Stimulated activated CD8-positive, alpha-beta memory T cell treated with anti-CD3 and anti-CD28 coated beads, Interleukin-7, amount 100 ng/mL, for 4 hours (primary cell): ENCODE measurements around the gene ABHD2.
"Not testable (repeated sequence)": the region's sequence is repeated elsewhere in the genome, so short reads cannot be mapped to it uniquely, and the experiment has no call there.

Experiments
- DNase-seq, 2 donors: peaks; one replicate each; pipeline ENCODE4 v3.0.0-alpha.2; 2020; ENCODE audit warnings: low read depth in 2 of 2

The ABHD2 gene, protein sequence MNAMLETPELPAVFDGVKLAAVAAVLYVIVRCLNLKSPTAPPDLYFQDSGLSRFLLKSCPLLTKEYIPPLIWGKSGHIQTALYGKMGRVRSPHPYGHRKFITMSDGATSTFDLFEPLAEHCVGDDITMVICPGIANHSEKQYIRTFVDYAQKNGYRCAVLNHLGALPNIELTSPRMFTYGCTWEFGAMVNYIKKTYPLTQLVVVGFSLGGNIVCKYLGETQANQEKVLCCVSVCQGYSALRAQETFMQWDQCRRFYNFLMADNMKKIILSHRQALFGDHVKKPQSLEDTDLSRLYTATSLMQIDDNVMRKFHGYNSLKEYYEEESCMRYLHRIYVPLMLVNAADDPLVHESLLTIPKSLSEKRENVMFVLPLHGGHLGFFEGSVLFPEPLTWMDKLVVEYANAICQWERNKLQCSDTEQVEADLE

GRCh38 chr15:89087830-89088604 lies at the start of gene ABHD2:
TSS of gene ABHD2 (plus strand) at chr15:89088456. CDS start at chr15:89116328, 27,872 bp downstream.
- peak; percentile 93 to 96 for DNase-seq

DNA sequence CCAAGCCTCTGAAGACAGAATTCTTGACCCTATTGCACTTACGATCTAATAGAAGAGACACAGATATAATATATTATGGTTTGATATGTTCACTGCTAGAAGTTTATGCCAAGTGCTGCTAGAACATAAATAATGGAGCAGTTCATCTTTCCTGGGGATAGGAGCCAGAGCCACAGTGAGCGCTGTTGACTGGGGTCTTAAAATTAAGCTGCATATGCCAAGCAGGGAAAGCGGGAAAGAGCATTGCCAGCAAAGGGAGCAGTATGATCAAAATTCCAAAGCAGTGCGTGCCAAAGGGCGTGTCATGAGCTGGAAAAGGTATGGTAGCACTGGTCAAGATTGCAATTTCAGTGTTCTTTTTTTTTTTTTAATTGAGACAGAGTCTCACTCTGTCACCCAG lies 49.1 kb upstream of the ABHD2 start:
- DNase-seq: no peak

- no peak for DNase-seq
These were observed 46.7 kb upstream of the ABHD2 start for GRCh38 chr15:89041507-89041906.

- DNase-seq: no peak
These were observed 45.9 kb upstream of the ABHD2 start for GRCh38 chr15:89042387-89042786.

DNA sequence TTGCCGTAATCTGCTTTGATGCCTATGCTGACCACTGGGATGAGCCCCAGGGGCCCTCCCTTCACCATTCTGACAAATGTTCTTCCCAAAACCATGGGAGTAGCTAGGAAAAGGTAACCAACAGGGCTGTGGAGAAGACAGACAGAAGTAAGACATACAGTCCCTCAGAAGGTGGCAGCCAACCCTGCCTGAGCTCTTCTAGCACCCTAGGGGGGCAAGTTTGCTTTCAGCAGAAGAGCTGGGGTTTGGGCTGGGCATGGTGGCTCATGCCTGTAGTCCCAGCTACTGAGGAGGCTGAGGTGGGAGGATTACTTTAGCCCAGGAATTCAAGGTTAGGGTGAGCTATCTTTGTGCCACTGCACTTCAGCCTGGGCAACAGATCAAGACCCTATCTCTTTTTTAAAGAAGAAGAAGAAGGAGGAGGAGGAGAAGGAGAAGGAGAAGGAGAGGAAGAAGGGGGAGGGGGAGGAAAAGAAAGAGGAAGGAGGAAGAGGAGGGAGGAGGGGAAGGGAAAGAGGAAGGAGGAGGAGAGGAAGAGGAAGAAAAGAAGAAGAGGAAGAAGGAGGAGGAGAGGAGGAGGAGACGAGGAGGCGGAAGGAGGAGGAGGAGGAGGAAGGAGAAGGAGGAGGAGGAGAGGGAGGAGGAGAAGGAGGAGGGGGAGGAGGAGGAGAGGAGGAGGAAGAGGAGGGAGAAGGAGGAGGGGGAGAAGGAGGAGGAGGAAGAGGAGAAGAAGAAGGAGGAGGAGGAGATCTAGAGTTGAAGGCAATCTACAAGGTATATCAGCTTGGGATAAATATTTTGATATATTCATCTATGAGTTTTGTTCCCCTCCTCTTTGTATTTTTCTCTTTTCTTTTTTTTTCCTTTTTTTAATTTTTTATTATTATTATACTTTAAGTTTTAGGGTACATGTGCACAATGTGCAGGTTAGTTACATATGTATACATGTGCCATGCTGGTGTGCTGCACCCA lies 44.9 kb upstream of the ABHD2 start:
- no peak for DNase-seq

DNA sequence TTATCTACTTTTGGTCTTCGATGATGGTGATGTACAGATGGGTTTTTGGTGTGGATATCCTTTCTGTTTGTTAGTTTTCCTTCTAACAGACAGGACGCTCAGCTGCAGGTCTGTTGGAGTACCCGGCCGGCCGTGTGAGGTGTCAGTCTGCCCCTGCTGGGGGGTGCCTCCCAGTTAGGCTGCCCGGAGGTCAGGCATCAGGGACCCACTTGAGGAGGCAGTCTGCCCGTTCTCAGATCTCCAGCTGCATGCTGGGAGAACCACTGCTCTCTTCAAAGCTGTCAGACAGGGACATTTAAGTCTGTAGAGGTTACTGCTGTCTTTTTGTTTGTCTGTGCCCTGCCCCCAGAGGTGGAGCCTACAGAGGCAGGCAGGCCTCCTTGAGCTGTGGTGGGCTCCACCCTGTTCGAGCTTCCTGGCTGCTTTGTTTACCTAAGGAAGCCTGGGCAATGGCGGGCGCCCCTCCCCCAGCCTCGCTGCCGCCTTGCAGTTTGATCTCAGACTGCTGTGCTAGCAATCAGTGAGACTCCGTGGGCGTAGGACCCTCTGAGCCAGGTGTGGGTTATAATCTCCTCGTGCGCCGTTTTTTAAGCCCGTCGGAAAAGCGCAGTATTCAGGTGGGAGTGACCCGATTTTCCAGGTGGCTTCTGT lies 39.1 kb upstream of the ABHD2 start:
- not testable (repeated sequence) for DNase-seq

GRCh38 chr15:89051875-89052274 lies 36.4 kb upstream of the ABHD2 start:
- no peak for DNase-seq

DNA sequence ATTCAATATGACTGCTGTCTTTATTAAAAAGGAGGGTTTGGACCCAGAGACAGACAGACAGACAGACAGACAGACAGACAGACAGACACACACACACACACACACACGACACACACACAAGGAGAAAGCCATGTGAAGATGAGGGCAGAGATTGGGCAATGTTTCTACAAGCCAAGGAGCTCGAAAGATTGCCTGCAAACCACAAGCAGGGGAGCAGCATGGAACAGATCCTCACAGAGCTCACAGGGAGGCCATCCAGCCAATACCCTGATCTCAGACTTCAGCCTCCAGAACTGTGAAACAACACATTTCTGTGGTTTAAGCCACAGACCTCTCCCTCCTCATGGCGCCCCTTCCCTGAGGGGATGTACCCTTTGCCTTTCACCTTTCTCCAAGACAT lies 35.8 kb upstream of the ABHD2 start:
- no peak for DNase-seq

- DNase-seq: no peak
These were observed 33.4 kb upstream of the ABHD2 start for GRCh38 chr15:89054873-89055272.

- peak; percentile 64 to 75 for DNase-seq
These were observed 30.6 kb upstream of the ABHD2 start for GRCh38 chr15:89057506-89058133.

DNA sequence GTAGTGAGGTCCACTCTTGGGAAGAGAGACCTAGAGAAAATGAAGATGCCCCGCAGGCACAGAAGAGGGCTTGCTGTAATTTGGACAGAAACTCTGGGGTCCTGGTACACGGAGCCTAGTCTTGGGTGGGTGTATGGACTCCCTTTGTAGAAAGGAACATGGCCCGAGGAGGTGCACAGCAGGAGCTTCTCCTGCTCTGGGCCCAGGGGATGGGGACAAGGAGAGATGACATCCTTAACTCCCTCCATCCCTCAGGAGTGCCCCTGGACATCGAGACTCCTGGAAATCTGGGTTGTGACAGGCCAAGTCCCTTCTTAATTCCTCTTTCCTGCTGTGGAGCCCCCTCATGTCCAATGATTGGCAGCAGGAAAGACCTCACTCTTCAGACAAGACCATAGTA lies 29.9 kb upstream of the ABHD2 start:
- DNase-seq: no peak

DNA sequence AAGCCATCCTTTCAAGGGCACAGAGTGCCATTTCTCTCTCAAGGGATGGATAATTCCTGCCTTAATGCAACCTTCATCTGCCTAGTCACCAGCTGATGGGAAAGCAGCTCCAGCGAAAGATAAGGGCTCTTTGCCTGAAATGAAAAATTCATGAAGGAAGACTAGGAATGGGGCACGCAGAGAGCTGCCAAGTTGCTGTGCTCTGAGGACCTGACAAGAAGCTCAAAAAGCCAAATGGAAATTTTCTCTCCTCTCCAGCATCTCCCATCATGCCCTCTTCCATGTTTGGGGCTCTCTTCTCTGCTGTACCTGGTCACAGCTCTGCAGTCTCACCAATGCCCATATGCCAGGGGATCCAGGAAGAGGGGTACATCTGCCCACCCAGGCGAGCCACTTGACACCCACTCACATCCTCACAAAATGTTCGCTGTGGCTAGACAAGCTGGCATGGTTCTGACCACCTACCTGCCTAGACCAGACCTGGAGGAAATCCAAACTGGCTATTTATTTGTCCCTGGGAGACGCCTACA lies 29.3 kb upstream of the ABHD2 start:
- DNase-seq: no peak

DNA sequence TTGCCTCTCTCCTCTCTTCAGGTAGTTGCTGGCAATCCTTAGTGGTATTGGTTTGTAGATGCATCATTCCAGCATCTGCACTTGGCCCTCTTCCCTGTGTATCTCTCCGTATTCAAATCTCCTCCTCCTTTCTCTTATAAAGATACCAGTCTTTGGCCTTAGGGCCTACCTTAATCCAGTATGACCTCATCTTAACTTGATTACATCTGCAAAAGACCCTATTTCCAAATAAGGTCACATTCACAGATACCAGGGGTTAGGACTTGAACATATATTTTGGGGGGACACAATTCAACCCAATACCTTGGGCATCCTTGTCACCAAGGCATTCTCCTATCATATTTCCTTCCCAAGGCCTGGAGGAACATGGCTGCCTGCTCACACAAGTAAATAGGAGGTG lies 22.0 kb upstream of the ABHD2 start:
- no peak for DNase-seq

DNA sequence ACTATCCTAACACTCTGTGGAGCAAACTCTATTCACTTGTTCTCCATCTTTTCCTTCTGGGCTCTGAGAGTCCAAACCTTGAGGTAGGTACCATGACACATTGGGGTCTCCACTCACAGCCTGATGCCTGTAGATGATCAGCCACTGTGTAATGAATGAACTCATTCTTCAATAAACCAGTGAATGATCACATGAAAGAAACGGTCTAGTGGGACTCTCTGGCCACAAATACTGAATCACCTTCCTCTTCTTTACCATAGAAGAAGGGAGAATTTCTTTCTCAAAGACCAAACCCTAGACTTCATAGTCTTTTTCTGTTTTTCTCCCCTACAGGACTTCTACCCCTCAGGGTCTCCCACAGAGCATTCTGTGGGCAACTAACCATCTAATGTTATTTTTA lies 20.5 kb upstream of the ABHD2 start:
- no peak for DNase-seq

- peak; percentile 34 to 46 for DNase-seq
These were observed 19.9 kb upstream of the ABHD2 start for GRCh38 chr15:89068325-89068784.

- DNase-seq: no peak
These were observed 17.8 kb upstream of the ABHD2 start for GRCh38 chr15:89070197-89071124.

DNA sequence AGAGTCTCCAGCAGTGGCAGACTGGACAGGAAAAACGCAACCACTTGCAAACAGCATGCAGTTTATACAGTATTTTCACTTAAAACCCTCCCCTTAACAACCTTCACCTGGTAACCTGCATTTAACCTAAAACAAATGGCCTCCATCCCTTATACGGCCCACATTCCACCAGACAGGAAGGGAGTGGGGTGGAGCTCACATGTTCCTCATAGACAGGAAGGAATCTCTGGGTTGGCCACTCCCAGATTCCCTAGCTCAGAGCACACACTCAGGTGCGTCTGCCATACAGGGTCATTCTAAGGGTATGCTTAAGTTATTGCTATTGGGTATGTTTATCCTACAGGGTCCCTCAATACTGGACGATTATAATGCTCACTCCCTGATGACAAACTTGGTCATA lies 16.8 kb upstream of the ABHD2 start:
- DNase-seq: no peak

DNA sequence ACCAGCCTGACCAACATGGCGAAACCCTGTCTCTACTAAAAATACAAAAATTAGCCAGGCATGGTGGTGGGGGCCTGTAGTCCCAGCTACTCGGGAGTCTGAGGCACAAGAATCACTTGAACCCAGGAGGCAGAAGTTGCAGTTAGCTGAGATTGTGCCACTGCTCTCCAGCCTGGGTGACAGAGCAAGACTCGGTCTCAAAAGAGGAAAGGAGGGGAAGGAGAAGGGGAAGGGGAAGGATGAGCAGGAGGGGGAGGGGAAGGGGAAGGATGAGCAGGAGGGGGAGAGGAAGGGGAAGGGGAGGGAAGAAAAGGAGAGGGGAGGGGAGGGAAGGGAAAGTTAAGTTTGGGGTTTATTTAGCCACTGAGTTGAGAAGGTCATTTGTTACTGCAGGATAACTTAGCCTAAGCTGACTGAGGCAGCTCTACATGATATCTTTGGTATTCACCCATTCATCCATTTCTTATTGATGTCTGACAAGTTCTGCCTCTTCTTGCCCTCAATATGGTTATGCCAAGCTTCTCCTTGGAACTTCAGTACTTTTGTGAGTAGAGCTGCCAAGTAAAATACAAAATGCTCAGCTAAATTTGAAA lies 15.9 kb upstream of the ABHD2 start:
- no peak for DNase-seq

DNA sequence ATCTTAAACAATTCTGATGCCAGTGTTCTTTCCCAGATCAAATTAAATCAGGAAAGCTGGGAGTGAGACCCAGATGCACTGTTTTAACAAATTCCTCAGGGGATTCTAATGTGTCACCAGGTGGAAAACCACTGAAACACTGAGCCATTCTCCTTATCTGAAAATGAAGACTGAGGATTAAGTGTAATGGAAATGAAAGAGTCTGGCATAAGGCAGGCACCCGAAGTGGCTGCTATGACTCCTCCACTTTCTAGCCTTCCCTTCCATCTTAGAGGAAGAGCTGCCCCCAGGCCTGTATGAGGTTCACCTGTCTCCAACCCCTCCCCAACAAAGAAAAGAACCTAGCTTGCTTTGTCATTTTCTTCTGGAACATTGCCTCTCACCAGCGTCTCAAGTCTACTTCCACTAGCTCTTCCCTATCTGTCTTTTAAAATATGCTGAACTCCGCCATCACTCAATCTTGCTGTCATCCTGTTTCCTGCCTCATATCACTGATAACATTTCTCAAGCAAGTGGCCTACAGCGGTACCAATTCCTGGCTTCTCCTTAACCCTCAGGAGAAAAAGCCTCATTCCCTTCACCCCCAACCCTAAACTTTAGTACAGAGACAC lies 13.7 kb upstream of the ABHD2 start:
- DNase-seq: no peak
